Stimulated activated CD8-positive, alpha-beta memory T cell treated with anti-CD3 and anti-CD28 coated beads, Interleukin-12 subunit alpha, Interleukin-12 subunit beta, amount 100 ng/mL, for 4 hours (primary cell): ENCODE data around the gene MED22.

Source experiments
- DNase-seq: peaks from one replicate; pipeline ENCODE4 v3.0.0-alpha.2; 2020; ENCODE audit warnings: low read depth

Gene MED22

GRCh38 chr9:133375724-133376654 lies 28.1 kb upstream of the MED22 start, which contains the start of the genes STKLD1 and SURF4:
Gene STKLD1 (plus strand): TSS chr9:133376366. CDS start chr9:133376474, 108 bp downstream.
Gene SURF4 (minus strand): TSS chr9:133376060. CDS start chr9:133375969, 91 bp downstream.
- DNase-seq, result peak; percentile 95

GRCh38 chr9:133375116-133375723 lies 27.3 kb upstream of the MED22 start:
- no peak for DNase-seq

- no peak for DNase-seq
Measured at GRCh38 chr9:133374612-133375115, 26.7 kb upstream of the MED22 start.

GRCh38 chr9:133372144-133372543 lies 24.2 kb upstream of the MED22 start:
- no peak for DNase-seq

GRCh38 chr9:133371261-133371711 lies 23.4 kb upstream of the MED22 start:
- DNase-seq, result peak; percentile 57

- DNase-seq, result no peak
Measured at GRCh38 chr9:133370685-133371084, 22.8 kb upstream of the MED22 start.

- DNase-seq, result no peak
Measured at GRCh38 chr9:133369933-133370332, 22.0 kb upstream of the MED22 start.

GRCh38 chr9:133369422-133369821 lies 21.5 kb upstream of the MED22 start:
- DNase-seq, result no peak

GRCh38 chr9:133368249-133368881 lies 20.4 kb upstream of the MED22 start:
- no peak for DNase-seq

- DNase-seq, result no peak
Measured at GRCh38 chr9:133367778-133368177, 19.8 kb upstream of the MED22 start.

GRCh38 chr9:133367221-133367620 lies 19.3 kb upstream of the MED22 start:
- DNase-seq, result no peak

GRCh38 chr9:133366435-133366834 lies 18.5 kb upstream of the MED22 start:
- DNase-seq, result no peak

- DNase-seq, result no peak
Measured at GRCh38 chr9:133362359-133363044, 14.6 kb upstream of the MED22 start.

- no peak for DNase-seq
Measured at GRCh38 chr9:133361507-133362092, 13.7 kb upstream of the MED22 start.

GRCh38 chr9:133360400-133361393 lies 12.8 kb upstream of the MED22 start:
- DNase-seq, result no peak

GRCh38 chr9:133359399-133360175 lies 11.7 kb upstream of the MED22 start:
- no peak for DNase-seq

- no peak for DNase-seq
Measured at GRCh38 chr9:133357656-133358055, 9.7 kb upstream of the MED22 start.

- DNase-seq, result peak; percentile 80
Measured at GRCh38 chr9:133356391-133357091, 8.6 kb upstream of the MED22 start, which contains the start of the genes SURF1 and SURF2. Gene SURF1 (minus strand): TSS chr9:133356487. CDS start chr9:133356453, 34 bp downstream. Gene SURF2 (plus strand): TSS chr9:133356550. CDS start chr9:133356593, 43 bp downstream.
